ENCODE data around the gene ASIC3.

Gene ASIC3

DNA sequence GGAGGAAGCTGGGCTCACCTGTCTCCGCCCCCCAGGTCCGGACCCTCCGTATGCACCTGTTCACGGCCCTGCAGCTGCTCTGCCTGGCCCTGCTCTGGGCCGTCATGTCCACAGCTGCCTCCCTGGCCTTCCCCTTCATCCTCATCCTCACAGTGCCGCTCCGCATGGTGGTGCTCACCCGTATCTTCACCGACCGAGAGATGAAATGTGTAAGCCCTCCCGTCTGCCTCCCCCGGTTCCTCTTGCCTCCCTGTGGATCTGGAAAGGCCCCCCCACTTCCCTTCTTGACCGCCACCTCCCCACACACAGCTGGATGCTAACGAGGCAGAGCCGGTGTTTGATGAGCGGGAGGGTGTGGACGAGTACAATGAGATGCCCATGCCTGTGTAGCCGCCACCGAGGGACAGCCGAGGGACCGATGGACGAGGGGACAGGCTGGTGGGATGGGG, 27.7 kb downstream of the ASIC3 start:
- DNase-seq = no peak

DNA sequence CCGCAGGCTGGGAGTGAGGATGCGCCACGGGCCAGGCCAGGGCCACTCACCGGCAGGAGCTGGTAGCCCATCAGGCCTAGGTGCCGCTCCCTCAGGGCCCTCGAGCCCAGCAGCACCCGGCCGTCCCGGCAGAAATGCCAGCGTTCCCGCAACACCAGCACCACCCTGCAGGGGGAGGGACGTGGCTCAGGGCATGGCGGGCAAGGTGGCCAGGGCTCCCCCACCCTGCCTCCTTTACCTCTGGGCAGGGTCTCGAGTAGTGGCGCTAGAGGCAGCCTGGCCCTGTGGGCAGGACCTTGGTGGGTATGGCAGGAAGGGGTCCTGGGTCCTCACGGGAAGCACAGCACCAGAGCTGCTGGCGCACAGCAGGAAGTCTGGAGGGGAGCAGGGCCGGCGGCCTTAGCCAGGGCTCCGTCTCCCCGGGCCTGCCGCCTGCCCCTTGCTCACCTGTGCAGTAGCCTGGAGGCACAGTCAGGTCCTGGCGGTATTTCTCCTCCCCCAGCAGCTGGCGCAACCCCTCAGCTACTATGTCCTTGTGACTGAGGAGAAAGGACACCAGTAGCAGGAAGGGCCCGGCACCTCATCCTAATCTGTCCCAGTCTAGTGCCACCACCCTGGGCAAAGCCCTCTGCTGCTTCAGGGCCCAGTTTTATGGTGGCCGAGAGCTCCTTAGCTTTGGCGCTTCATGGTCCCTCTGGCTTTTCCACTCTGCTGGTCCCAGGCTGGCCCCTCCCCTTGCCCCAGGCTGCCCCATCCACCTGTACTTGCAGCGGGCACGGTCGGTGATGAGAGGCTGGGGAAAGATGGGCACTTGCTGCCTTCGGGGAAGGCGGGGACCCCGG, 28.8 kb downstream of the ASIC3 start:
- no peak for DNase-seq

DNA sequence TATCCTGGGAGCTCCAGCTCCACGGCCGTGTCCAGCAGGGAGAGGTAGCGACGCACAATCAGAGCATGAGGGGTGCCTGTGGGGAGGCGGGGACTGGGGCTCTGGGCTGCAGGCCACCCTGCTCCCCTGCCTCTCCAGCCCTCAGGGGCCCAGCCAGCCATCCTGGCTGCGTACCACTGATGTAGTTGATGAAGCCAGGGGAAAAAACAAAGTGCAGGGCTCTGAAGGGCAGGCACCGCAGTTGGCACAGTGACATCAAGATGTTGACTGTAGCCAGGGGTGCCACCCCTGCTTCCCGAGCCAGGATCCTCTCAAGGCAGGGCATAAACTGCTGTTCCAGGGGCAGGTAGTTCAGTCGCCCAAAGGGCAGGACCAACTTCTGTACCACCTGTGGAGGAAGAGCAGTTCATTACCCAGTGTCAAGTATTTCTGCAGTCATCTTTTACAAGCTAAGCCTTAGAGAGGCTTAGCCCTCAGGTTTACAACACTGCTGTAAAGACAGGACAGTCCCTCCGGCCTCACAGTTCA, 29.4 kb downstream of the ASIC3 start:
- no peak for DNase-seq

DNA sequence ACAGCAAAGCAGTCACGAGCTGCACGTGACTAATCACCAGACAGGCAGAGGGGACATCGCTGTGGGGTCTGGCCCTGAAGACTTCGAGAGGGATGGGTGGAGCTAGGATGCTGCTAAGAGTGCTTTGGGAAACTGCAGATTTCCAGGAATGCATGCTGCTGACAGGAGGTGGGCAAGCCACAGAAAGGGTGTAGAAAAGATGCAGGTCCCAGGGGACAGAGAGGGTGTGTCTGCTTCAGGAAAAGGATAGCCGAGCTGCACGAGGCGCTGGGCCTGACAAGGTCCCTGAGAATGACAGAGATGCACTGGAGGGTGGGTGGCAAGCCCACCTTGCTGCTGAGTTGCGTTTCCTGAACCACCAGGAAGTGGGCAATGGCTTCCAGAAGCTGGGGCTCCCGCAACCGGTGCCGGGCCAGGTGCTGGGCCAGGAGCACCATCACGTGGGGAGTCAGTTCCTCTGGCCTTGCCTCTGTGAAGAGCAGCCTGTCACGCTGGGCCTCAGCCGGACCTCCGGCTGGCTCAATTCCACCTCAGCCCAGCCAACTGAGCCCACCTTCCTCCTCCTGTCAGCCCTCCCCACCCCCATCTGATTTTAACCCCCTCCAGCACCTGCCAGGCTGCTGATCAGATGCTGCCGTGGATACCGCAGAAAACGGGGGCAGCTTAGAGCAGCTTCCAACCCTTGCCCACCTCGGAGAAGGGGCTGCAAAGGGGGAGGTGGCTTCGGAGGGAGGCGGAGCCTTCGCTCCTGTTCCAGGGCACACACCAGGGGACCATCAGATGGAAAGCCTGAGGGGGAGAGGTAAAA, 30.1 kb downstream of the ASIC3 start:
- peak; percentile 16 for DNase-seq

DNA sequence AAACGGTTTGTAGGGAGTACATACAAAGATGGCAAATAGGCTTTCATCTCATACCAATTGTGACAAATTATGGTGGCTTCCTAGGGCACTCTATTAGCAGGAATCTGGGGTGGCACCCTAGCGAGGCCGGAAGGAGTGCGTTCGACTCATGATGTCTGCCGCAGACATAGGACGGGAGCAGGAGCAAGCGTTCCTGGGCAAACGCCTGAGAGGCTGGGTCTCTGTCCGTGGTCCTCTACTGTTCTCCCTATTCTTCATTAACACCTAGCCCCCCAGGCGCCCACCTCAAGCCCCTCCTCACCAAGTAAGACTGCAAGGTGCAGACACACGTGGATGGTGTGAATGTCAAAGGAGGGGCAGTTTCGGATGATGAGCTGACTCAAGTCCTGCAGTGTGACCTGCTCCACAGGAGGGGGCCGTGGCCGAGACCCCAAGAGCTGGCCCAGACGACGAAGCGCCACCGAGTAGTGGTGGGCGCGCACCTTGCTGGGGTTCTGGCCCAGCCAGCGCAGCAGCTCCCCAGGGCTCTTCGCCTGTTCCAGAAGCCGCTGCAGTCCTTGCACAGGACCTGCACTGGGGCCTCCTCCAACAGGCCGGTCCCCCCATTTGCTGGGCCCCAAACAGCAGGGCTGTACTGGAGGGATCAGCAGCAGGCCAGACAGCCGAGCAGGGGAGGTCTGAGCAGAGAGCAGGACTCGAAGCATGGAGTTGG, 31.0 kb downstream of the ASIC3 start:
- DNase-seq = no peak

DNA sequence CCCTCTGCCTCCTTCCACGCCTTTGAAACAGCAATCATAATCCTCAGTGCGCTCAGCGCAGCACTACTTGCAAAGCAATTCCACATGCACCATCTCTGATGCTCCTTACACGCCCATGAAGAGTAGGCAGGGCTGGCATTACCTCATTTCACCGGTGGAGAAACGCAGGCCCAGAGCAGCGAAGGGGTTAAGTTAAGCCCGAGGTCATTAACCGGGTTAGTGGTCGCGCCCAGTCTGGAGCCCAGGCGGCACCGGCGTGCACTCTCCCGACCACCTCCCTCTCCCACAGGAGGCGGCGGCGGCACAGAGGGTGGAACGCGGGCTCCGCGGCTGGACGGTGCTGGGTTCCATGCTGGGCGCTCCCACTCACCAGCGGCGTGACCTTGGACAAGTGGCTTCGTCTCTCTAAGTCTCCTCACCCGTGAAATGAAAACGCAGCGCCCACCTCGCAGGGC, 31.8 kb downstream of the ASIC3 start:
- DNase-seq = peak; percentile 6

DNA sequence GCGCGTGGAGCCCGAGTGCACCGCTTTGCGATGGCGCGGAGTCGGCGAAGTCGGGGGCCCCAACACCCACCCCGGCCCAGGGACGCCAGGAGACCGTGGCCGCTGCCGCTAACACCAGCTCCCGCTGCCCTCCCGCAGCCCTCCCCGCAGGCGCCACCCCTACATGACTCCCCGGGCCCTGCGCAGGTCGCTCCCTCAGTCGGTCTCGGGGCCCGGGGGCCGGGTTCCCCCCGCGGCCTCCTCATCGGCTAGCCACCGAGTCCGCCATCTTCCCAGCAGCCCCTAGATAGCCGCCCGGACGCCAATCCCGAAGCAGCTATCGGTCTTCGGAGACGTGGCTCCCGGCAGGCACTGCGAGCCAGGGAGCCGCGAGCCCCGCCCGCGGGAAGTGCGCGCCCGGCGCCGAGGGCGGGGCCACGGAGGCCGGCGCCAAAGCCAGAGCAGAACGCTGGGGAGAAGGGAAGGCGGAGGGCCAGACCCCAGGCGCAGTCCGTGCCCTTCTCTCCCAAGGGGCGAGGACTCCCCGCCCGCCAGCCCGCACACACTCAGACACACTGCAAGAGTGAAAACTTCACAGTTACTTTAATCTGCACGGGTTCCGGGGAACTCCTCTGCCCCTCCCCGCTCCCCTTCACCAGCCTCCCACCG, 32.3 kb downstream of the ASIC3 start, which contains the start of gene FASTK:
Gene FASTK (minus strand): TSS at position 288 of the 648 bp plus-strand sequence. CDS start 43 bp downstream, at position 245.
- peak; percentile 87 for DNase-seq

DNA sequence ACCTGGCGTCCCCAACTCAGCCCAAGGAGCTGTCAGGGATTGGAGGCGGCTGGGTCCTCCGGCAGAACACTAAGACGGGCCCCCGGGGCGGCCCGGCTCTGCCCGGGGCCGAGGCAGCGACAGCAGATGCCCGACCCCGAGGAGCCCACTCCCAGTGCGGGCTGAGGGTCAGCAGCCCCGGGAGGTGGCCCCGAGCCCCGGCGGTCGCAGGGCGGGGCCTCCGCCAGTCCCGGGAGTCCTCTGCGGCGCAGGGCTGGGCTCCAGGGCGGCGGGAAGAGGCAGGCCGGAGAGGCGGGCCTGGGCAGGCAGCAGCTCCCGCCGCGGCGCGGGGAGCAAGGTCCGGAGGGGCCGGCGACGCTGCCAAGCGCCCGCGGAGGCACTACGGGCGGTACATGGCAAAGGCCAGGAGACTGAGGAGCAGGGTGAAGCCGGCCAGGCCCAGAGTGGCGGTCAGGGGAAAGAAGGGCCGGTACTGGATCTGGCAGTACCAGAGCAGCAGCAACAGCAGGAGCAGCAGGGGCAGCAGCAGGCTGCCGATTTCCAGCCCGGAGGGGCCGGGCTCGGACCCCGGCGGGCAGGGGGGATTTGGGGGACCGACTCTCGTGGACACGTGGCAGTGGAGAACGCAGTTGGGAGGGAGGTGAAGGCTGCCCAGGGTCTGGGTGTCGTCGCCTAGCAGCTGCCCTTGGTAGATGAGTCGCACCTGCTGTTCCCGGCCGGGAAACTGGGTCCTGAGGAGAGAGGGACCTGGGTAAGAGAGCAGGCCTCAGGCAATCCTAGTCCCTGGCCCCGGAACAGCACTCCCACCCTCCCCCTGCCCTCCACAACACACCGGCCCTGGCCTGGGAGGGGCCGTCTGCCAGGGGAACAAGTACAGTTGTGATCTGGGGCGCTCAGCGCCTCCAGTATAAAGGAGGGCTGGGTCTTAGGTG, 33.1 kb downstream of the ASIC3 start:
- DNase-seq = peak; percentile 12

DNA sequence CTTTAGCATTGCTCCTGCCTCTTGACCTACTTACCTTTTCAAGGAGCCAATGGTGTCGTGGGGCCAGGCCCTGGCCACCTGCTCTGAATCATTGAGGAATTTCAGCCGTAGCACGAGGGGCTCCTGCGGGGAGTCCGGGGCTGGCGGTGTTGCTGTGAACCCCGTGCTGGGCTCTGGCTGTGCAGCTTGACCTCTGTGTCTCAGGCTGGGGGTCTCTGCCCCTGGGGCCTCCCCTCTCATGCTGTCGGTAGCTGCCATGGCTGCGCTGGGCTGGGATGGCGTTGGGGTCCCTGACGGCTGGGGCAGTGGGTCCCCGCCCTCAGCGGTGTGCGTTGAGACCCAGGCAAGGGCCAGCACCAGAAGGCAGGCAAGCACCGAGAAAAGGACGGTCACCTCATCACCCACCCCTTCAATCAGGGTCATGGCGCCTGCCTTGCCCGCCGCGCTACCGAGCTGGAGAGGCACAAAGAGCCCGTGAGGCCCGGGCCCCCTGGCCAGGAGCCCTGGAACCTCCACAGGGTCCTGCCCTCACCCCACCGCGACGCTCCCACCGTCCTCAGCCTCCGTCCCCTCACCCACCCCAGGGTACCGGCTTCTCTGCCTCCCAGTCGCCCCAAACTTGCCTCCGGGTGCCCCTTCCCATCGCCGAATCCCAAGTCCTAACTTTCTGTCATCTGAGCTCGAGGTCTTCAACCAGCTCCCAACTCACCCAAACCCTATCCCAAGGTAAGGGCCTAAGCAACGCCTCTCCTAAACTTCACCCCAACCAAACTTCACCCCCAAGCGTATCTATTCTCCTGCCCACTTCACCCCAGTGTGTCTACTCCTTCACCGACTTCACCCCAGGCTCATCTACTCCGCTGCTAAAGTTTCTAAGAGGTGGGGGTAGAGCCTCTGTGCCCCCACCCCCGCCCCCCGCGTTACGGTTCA, 34.1 kb downstream of the ASIC3 start:
- no peak for DNase-seq

DNA sequence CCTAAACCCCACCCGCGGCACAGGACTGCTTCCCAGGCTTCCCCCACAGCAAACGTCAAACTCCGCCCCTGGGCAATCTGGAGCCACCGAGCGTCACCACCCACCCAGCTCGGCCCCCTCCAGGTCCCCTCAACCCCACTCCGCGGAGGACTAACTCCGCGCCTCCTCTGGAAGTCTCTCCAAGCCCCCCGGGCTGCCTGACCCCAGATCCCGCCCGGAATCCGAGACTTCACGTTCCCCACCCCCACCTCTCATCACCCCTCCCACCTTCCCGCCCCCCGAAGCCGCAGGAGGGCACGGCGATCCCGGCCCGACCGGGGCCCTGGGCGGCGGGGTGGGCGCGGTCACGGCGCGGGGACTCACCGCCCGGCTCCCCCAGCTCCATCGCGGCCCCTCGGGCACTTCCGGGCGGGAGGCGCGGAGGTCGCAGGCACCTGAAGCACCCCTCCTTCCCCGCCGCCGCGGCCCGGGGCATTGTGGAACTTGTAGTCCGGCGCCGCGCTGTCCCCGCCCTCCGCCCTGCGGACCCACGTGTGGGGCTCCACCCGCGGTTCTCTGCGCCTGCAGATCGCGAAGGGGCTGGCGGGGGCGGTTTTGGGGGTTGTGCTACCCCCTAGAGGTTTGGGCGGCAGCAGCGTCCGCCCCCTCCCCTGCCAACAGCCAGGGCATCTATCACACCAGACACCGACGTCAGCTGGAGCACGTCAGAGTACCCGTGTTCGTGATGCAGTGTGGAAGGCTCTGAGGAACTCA, 34.9 kb downstream of the ASIC3 start, which contains the start of gene TMUB1:
Gene TMUB1 (minus strand): TSS at position 423 of the 753 bp plus-strand sequence. CDS start 930 bp downstream, outside the sequence.
- peak; percentile 76 for DNase-seq

DNA sequence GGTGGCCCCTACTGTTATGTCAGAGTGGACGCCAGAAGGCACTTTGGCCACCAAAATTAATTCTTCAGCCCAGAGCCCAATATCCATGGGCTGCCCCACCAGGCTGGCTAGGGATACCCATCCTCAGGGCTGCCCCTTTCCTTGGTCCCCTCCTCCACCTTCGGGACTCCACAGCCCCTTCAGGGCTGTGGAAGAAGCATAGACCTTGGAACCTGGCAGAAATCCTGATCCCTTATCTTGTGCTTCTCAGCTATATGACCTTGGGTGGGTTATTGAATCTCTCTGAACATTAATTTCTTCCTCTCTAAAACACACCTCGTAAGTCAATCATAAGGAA, 35.5 kb downstream of the ASIC3 start:
- no peak for DNase-seq

DNA sequence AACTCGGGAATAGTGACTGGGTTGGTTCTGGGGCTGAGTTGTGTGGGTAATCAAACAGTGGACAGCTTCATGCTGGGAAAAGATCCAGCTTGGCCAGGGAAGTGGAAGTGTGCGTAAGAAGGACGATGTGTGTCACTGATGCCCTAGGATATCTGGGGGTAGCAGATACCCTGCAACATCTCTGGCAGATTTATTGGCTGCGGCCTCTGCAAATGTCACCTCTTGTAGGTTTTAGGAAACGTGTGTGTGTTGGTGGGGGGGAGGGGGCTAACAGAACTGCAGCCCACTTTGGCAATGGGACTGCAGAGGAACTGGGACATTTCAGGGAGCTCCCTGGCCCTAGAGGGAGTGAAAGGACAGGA, 37.0 kb downstream of the ASIC3 start:
- DNase-seq = no peak

DNA sequence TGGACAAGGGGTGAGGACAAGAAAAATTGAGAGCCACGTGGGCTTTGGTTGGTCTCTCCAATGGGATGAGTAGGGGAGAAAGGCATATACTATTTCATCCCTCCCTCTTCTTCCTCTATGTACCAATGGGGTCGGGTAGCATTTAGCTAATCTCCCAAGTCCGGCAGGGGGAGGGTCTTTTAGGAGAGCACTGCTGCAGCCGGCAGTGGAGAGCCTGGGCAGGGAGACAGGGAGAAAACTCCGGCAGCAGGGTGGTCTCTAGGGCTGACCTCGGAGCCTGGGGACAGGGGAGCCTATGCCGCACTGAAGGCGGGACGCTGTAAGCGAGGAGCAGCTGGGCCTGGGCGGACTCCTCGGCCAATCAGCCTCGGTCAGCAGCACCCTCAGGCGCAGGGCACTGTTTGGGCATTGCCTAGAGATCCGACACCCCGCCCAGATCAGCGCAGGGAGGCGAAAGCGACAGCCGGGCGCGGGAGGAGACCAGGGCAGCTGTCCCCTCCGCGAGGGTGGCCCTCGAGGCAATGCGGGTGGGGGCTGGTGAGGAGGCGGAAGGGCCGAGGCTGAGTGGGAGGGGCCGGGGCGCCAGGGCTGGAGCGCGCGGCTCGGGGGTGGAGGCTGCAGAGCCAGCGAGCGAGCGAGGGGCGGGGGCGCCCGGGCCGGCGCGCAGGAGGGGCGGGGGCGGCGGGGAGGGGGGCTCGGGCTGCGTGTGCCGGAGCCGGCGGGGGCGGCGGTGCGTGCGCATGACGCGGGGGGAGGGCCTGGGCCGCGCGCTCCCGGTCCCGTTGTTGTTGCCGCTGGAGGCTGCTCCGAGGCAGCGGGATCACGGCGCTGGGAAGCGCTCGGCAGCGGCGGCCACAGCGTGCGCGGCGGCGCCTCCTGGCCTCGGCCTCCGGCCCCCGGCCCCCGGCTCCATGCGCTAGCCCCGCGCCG, 37.6 kb downstream of the ASIC3 start, which contains the start of gene AGAP3:
Gene AGAP3 (plus strand): TSS at position 785 of the 930 bp plus-strand sequence. CDS start 267 bp downstream, outside the sequence.
- DNase-seq = peak; percentile 34

DNA sequence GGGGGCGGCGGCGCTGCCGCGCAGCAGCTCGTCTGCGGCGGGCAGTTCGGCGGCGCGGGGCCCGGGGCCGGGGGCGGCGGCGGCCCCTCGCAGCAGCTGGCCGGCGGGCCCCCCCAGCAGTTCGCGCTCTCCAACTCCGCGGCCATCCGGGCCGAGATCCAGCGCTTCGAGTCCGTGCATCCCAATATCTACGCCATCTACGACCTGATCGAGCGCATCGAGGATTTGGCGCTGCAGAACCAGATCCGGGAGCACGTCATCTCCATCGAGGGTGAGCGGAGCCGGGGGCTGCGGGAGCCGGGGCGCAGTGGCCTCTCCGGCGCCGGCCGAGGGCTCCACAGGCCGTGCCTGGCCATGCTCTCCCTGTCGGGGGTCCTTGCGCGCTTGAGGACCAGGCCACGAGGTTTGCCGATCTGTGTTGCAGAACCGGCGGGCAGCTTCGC, 38.5 kb downstream of the ASIC3 start:
- DNase-seq = peak; percentile 26

DNA sequence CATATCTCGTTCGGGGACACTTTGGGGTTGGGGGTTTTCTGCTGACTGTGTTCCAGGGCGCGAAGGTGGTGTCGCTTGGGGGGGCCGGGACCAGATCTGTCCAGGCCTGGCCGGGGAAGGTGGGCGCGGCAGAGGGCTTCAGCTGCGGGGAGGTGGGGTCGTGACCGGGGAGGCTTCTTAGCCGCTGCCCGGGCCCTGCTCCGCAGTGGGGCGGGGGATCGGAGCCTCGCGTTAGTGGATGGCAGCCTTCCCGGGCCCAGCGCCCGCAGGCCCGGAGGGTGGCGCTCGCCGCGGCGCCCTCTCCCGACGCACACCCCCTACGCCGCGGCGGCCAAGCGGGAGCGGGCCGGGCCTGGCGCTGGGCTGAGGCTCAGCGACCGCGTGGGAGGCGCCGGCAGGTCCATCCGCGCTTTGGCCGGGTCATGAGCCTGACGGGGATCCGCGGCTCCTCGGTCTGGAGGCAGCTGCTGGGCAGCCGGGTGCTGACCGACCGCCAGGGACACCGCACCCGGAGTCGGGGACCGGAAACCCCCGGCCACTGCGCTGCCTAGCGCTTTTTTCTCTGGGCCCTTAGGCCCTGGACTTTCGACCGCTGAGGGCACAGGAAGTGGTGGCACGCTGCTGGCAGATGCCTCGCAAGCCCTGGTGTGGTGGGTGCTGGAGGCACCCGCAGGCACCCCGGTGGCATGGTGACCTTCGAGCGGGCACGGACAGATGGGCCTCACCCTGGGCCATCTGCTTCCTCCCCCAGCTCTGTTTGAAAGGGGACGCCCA, 39.1 kb downstream of the ASIC3 start:
- DNase-seq = no peak

DNA sequence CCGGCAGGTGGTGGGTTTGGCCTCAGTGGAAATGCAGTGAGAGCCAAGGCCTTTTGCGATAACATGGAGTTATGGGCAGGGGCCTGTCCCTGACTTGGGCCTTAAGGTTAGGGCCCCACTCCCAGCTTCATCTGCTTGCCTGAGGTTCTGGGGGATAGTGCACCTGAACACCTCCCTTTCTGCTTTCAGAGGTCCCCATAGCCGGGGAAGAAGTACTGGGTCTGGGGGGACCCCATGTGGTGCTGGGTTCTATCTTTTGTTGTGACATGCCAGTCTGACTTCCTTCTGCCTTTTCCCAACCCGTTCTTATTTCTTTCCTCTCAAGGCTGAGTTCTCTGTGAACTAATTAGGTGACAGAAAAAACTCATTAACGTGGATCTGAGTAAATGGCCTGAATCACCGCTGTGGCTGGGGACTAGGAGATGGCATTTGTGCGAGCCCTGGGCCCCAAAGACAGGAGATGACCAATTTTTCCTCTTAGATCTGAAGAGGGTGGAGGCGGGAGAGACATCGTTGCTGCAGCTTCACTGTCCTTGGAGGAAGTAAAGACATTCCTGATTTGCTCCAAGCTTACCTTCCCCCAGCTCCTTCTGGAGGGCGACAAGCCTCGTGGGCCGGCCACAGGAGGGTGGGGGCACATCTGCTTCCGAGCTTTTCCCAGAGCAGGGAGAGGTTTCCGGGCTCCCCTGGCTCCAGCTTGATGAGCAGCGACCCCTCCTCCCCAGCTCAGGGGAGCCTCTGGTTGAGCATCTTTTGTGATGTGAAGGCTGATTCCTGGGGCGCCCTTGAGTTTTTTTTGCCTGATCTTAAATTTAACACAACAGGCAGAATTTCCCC, 39.9 kb downstream of the ASIC3 start:
- peak; percentile 60 for DNase-seq

All from NCI-H2171 treated with DMSO at 0.1 percent for 48 hours (cell line).